Naive B cell (primary cell): ENCODE measurements around the gene C4orf33. TPM values are rescaled to one million over a fixed set of nuclear protein-coding genes. Genes with fewer than 3 reads are reported as not detected.

Experiments
- ATAC-seq, 2 donors: fragments of 150-1000 bp; cut with Tn5 transposase; 2 replicates each; pipeline ENCODE4 v1.10.0; 2021; ENCODE audit warnings: low read depth in 2 of 2, mild to moderate bottlenecking in 2 of 2, moderate library complexity in 2 of 2
- DNase-seq: peaks from one replicate; pipeline ENCODE4 v3.0.0; 2022
- H3K27ac Mint-ChIP-seq, 6 donors: one replicate each; pipeline ENCODE4 v1.8.0; 2020 to 2022; ENCODE audit warnings: mild to moderate bottlenecking in 6 of 6, mixed read lengths in 6 of 6, moderate library complexity in 5 of 6, inconsistent platforms in 2 of 6
- H3K27me3 Mint-ChIP-seq, 3 donors: one replicate each; pipeline ENCODE4 v1.8.0; 2021 to 2022; ENCODE audit warnings: mixed read lengths in 3 of 3, mild to moderate bottlenecking in 1 of 3
- H3K36me3 Mint-ChIP-seq, 2 donors: one replicate each; pipeline ENCODE4 v1.8.0; 2020 to 2022; ENCODE audit warnings: mixed read lengths in 2 of 2, inconsistent platforms in 1 of 2, mild to moderate bottlenecking in 1 of 2
- H3K4me1 Mint-ChIP-seq, 3 donors: one replicate each; pipeline ENCODE4 v1.8.0; 2020 to 2022; ENCODE audit warnings: mixed read lengths in 3 of 3, inconsistent platforms in 1 of 3, mild to moderate bottlenecking in 1 of 3, moderate library complexity in 1 of 3
- H3K4me3 Mint-ChIP-seq, 8 donors: one replicate each; pipeline ENCODE4 v1.8.0; 2020 to 2022; ENCODE audit warnings: mild to moderate bottlenecking in 8 of 8, mixed read lengths in 8 of 8, moderate library complexity in 8 of 8, inconsistent platforms in 2 of 8
- H3K9me3 Mint-ChIP-seq, 7 donors: one replicate each; pipeline ENCODE4 v1.8.0; 2020 to 2022; ENCODE audit warnings: mixed read lengths in 7 of 7, mild to moderate bottlenecking in 5 of 7, inconsistent platforms in 2 of 7, moderate library complexity in 1 of 7
- polyA plus RNA-seq, 6 donors: library from polyadenylated mRNA; unstranded; fragments of 300-500 nt; fragmentation: Illumina TruSeq; gene quantifications; one replicate each; pipeline ENCODE4 v1.2.3, GENCODE V29; 2021; ENCODE audit warnings: low read depth in 6 of 6

The C4orf33 gene
- polyA plus RNA-seq, 6 donors from 2014 or later, result 6.1 to 15.8 (median 9.7) TPM

- ATAC-seq (no peak), DNase-seq (no peak)
- H3K27me3 Mint-ChIP-seq, result peaks cover under 1 to 22% (median 3%) of the 10 kb centered on the region in 3 donors
- H3K36me3 Mint-ChIP-seq, result no peaks in the 10 kb centered on the region
- H3K4me1 Mint-ChIP-seq, result no peaks in the 10 kb centered on the region
- H3K27ac Mint-ChIP-seq, result no peak overlapping the region
- no peak overlapping the region for H3K4me3 Mint-ChIP-seq
- H3K9me3 Mint-ChIP-seq, result peaks cover 0 to 2% (median 0%) of the 10 kb centered on the region in 7 donors
Observed at GRCh38 chr4:129140521-129140920, 44.6 kb downstream of the C4orf33 start.

GRCh38 chr4:129143359-129143758, 47.4 kb downstream of the C4orf33 start:
- Mint-ChIP-seq H3K27me3 (peaks cover 3 to 17% (median 5%) of the 10 kb centered on the region in 3 donors), H3K36me3 (no peaks in the 10 kb centered on the region), H3K27ac (no peak overlapping the region), H3K4me3 (no peak overlapping the region), H3K9me3 (no peaks in the 10 kb centered on the region), H3K4me1 (no peaks in the 10 kb centered on the region)
- ATAC-seq (no peak), DNase-seq (no peak)

GRCh38 chr4:129144755-129145206, 48.8 kb downstream of the C4orf33 start:
- no peak overlapping the region for H3K27ac Mint-ChIP-seq
- peaks cover 7 to 17% (median 15%) of the 10 kb centered on the region in 3 donors for H3K27me3 Mint-ChIP-seq
- H3K4me1 Mint-ChIP-seq, result no peaks in the 10 kb centered on the region
- H3K4me3 Mint-ChIP-seq, result no peak overlapping the region
- no peaks in the 10 kb centered on the region for H3K9me3 Mint-ChIP-seq
- no peaks in the 10 kb centered on the region for H3K36me3 Mint-ChIP-seq
- no peak for ATAC-seq
- no peak for DNase-seq

- Mint-ChIP-seq H3K4me1 (no peaks in the 10 kb centered on the region), H3K4me3 (no peak overlapping the region), H3K27ac (no peak overlapping the region), H3K27me3 (peaks cover 9 to 17% (median 17%) of the 10 kb centered on the region in 3 donors), H3K36me3 (no peaks in the 10 kb centered on the region), H3K9me3 (no peaks in the 10 kb centered on the region)
- DNase-seq, result no peak
- ATAC-seq, result no peak
Observed at GRCh38 chr4:129145222-129145730, 49.3 kb downstream of the C4orf33 start.

GRCh38 chr4:129146639-129147038, 50.7 kb downstream of the C4orf33 start:
- ATAC-seq, result no peak
- Mint-ChIP-seq H3K27ac (no peak overlapping the region), H3K36me3 (no peaks in the 10 kb centered on the region), H3K9me3 (no peaks in the 10 kb centered on the region), H3K27me3 (peaks cover 9 to 17% (median 9%) of the 10 kb centered on the region in 3 donors), H3K4me1 (no peaks in the 10 kb centered on the region), H3K4me3 (no peak overlapping the region)
- DNase-seq, result no peak

GRCh38 chr4:129148892-129149291, 52.9 kb downstream of the C4orf33 start:
- no peaks in the 10 kb centered on the region for H3K4me1 Mint-ChIP-seq
- no peak overlapping the region for H3K4me3 Mint-ChIP-seq
- ATAC-seq, result no peak
- no peaks in the 10 kb centered on the region for H3K9me3 Mint-ChIP-seq
- peaks cover 9 to 21% (median 12%) of the 10 kb centered on the region in 3 donors for H3K27me3 Mint-ChIP-seq
- no peaks in the 10 kb centered on the region for H3K36me3 Mint-ChIP-seq
- no peak for DNase-seq
- H3K27ac Mint-ChIP-seq, result no peak overlapping the region

GRCh38 chr4:129149906-129150305, 54.0 kb downstream of the C4orf33 start:
- no peak for DNase-seq
- ATAC-seq, result no peak
- H3K4me3 Mint-ChIP-seq, result no peak overlapping the region
- peaks cover 6 to 21% (median 16%) of the 10 kb centered on the region in 3 donors for H3K27me3 Mint-ChIP-seq
- H3K4me1 Mint-ChIP-seq, result no peaks in the 10 kb centered on the region
- H3K36me3 Mint-ChIP-seq, result no peaks in the 10 kb centered on the region
- no peaks in the 10 kb centered on the region for H3K9me3 Mint-ChIP-seq
- no peak overlapping the region for H3K27ac Mint-ChIP-seq

- Mint-ChIP-seq H3K27me3 (peaks cover 5 to 21% (median 19%) of the 10 kb centered on the region in 3 donors), H3K4me1 (no peaks in the 10 kb centered on the region), H3K36me3 (no peaks in the 10 kb centered on the region), H3K9me3 (peaks cover 0 to 3% (median 0%) of the 10 kb centered on the region in 7 donors), H3K4me3 (no peak overlapping the region), H3K27ac (no peak overlapping the region)
- DNase-seq, result no peak
- no peak for ATAC-seq
Observed at GRCh38 chr4:129152350-129152749, 56.4 kb downstream of the C4orf33 start.

GRCh38 chr4:129153700-129154099, 57.7 kb downstream of the C4orf33 start:
- H3K9me3 Mint-ChIP-seq, result peaks cover 0 to 9% (median 0%) of the 10 kb centered on the region in 7 donors
- no peaks in the 10 kb centered on the region for H3K36me3 Mint-ChIP-seq
- H3K27me3 Mint-ChIP-seq, result peaks cover 11 to 22% (median 15%) of the 10 kb centered on the region in 3 donors
- H3K4me3 Mint-ChIP-seq, result no peak overlapping the region
- H3K27ac Mint-ChIP-seq, result no peak overlapping the region
- DNase-seq, result no peak
- ATAC-seq, result no peak
- no peaks in the 10 kb centered on the region for H3K4me1 Mint-ChIP-seq

GRCh38 chr4:129162450-129162849, 66.5 kb downstream of the C4orf33 start:
- H3K4me3 Mint-ChIP-seq, result no peak overlapping the region
- DNase-seq (no peak), ATAC-seq (no peak)
- peaks cover 12 to 22% (median 14%) of the 10 kb centered on the region in 3 donors for H3K27me3 Mint-ChIP-seq
- H3K36me3 Mint-ChIP-seq, result peaks cover 0 to 7% of the 10 kb centered on the region in 2 donors
- no peak overlapping the region for H3K27ac Mint-ChIP-seq
- H3K4me1 Mint-ChIP-seq, result no peaks in the 10 kb centered on the region
- H3K9me3 Mint-ChIP-seq, result peaks cover 2 to 21% (median 6%) of the 10 kb centered on the region in 7 donors

- no peak overlapping the region for H3K27ac Mint-ChIP-seq
- no peak overlapping the region for H3K4me3 Mint-ChIP-seq
- no peaks in the 10 kb centered on the region for H3K4me1 Mint-ChIP-seq
- DNase-seq (no peak), ATAC-seq (no peak)
- H3K27me3 Mint-ChIP-seq, result peaks cover 14 to 17% (median 15%) of the 10 kb centered on the region in 3 donors
- H3K9me3 Mint-ChIP-seq, result peaks cover 2 to 17% (median 6%) of the 10 kb centered on the region in 7 donors
- peaks cover 0 to 7% of the 10 kb centered on the region in 2 donors for H3K36me3 Mint-ChIP-seq
Observed at GRCh38 chr4:129163427-129163826, 67.5 kb downstream of the C4orf33 start.

- Mint-ChIP-seq H3K27ac (no peak overlapping the region), H3K36me3 (peaks cover 0 to 7% of the 10 kb centered on the region in 2 donors), H3K4me3 (no peak overlapping the region), H3K27me3 (peaks cover 16 to 18% (median 18%) of the 10 kb centered on the region in 3 donors), H3K9me3 (peaks cover 2 to 17% (median 6%) of the 10 kb centered on the region in 7 donors), H3K4me1 (no peaks in the 10 kb centered on the region)
- ATAC-seq (no peak), DNase-seq (no peak)
Observed at GRCh38 chr4:129164243-129164642, 68.3 kb downstream of the C4orf33 start.
